Stimulated activated CD4-positive, alpha-beta T cell treated with anti-CD3 and anti-CD28 coated beads, Interleukin-15, amount 100 ng/mL, for 24 hours (primary cell): ENCODE results near the gene HEMGN.
"Not testable (repeated sequence)": the region's sequence is repeated elsewhere in the genome, so short reads cannot be mapped to it uniquely, and the experiment has no call there.

Experiments used
- DNase-seq: peaks from one replicate; pipeline ENCODE4 v3.0.0-alpha.2; 2020

Gene HEMGN

DNA sequence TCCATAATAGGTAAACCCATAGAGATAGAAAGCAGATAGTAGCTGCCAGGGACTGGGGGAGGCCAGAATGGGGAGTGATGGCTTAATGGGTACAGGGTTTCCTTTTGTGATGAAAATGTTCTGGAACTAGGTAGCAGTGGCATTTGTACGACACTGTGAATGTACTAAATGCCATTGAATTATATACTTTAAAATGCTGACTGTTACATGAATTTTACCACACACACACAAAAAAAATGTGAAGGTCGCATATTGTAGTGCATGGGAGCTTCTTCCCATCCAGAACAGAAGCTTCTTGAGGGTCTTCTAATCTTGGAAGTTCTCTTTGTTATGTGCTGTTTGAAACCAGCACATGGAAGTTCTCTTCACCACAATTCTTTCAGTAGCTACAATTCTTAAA is 25.3 kb upstream of the HEMGN start:
- DNase-seq = no peak

DNA sequence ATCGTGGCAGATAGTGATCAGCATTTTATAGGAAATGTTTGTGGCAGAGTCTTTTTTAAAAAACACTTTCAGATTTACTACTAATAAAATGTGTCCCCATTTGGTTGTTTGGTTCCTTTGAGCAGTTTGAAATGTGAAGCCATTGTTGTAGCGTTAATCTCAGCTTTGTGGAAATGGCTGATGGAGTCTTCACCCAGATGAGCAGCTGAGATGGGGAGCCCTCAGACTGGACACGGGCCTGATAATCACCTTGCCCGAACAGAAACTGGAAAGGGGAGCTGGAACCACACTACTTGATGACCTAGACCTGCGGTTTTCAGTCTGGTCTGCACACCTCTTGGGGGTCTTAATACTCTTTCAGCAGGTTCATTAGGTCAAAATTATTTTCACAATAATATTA is 24.6 kb upstream of the HEMGN start:
- no peak for DNase-seq

DNA sequence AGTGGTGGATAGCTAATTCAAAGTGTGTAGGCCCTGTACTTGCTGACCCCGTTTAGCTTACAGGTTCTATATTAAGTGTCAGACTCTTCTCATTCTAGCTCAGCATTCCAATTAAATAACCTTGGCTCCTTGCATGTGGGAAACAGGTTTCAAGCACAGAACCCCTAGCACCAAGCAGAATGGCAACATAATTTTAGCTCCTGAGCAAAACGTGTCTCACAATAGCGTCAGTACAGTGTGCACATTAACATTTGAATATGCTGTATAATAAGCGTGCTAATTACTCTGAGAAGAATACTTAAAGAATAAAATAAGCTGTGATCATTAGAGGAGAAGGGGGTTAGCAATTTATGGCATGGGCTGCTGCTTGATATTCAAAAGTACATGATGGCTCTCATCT is 24.2 kb upstream of the HEMGN start:
- no peak for DNase-seq

DNA sequence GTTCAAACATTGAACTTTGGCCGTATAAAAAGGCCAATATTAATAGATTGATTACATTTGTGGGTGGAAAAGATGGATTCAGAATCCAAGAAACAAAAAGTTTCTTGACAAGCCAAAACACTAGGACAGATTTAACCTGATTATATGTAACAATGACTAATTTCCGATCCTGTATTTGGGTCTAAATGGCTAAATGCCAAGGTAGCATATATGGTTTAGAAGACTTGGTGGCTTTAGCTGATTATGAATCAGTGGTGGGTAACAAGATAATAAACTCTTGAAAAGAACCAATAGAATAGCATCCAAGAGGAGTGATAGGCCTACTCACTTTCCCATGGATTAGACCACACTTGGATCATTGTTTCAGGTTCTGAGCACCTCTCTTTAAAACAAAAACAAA is 23.4 kb upstream of the HEMGN start:
- DNase-seq = no peak

DNA sequence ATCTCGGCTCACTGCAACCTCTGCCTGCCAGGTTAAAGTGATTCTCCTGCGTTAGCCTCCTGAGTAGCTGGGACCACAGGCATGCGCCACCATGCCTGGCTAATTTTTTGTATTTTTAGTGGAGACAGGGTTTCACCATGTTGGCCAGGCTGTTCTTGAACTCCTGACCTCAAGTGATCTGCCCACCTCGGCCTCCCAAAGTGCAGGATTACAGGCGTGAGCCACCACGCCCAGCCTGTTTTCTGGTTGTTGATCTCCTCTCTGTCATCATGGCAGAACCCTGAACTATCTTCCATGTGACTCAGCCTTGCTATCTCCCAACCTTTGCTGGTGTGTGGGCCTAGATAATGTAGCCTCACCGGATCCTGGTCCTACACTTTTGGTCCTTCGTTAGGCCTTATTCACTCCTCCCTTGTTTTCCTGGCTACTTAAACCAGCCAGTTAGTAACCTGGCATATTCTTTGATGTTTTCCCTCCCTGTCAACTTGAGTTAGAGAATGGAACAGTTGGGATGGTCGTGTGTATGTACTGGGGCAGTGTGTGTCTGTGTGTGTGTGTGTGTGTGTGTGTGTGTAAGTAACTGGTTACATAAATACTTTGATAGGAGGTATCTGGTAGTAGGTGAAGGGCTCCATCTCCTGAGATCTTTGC is 22.8 kb upstream of the HEMGN start:
- not testable (repeated sequence) for DNase-seq

DNA sequence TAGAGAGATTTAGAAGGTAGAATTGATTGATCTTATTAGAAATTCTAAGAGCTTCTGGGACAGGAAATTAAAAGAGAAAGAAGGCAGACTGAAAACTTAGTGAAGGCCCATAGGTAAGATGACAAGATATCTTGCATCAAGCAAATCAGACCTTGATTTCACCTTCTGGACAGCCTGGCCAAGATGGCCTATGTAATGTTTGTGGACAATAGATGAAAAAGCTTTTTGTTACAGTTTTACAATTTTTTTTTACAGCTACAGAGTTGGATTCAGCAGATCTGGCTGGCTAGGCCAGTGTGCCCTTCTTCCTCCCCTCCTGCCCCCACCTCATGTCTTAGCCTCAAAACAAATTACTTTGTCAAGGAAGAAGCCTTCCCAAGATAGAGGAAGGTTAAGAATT is 21.6 kb upstream of the HEMGN start:
- DNase-seq = no peak

DNA sequence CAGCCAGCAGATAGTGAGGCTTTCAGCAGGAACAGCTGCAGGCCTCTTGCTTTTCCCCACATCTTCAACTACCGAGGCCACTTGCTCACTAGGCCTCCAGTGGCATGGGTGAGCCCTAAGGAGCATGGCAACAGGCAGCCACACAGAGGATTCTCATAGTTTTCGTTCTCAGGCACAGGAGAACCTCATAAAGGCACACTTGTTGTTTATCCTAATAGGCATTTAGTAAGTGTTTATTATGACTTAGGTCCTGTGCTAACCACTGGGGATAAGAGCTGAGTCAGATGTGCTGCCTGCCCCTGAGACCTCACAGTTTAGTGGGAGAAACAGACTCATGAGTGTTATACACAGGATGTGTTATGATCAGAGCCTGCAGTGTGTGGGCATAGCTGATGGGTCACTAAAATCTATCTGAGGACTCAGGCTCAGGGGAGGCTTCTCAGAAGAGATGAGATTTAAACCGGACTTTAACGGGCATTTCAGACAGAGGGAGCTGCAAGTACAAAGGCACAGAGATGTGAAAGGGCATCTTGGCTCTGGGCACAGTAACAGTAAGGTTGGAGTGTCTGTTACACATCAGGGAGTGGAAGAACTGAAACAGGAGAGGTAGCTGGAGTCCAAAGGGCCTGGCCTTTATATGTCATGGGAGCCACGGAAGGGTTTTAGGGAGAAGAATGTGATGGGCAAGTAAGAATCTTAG is 21.0 kb upstream of the HEMGN start:
- no peak for DNase-seq

DNA sequence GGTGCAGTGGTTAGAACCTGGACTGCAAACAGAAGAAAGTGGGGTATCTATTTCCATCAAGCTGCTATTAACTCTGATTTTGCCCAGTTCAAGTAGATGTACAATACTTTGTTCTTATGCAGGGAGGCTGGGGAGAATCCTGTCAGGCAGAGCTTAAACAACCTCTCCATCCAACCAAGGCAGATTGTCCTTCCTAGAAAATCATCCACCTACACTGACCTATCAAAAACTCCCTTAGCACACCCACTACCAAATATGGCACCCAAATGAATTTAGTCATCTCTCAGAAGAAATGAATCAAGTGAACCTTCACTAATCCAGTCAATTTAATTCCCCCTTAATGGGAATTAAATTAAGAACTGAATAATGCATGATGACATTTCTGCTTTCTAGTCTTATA is 18.4 kb upstream of the HEMGN start:
- no peak for DNase-seq

DNA sequence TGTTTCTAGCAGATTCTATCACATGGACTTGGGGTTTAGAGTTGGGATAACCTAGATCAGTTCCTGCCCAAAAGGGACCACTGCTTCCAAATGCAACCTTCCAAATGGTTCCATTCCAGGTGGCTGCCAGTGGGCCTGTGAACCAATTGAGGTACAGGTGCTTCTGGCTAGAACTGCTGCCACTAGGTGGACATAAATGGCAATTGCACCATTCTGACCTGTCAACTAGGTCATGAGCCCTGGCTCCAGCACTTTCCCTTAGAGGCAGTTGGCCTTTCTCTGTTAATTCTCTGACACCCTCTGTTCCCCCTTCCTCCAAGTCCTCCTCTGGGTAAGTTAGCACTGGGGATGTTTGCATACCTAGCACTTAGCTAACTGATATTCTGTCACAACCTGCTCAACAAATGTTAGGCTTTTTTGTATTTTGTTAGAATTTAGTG is 16.6 kb upstream of the HEMGN start:
- peak; percentile 59 for DNase-seq

DNA sequence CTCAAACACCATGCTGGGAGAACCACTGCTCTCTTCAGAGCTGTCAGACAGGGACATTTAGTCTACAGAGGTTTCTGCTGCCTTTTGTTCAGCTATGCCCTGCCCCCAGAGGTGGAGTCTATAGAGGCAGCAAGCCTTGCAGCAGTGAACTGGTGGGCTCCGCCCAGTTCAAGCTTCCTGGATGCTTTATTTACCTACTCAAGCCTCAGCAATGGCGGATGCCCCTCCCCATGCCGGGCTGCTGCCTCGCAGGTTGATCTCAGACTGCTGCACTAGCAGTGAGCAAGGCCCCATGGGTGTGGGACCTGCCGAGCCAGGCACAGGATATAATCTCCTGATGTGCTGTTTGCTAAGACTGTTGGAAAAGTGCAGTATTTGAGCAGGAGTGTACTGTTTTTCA is 12.9 kb upstream of the HEMGN start:
- DNase-seq = not testable (repeated sequence)

DNA sequence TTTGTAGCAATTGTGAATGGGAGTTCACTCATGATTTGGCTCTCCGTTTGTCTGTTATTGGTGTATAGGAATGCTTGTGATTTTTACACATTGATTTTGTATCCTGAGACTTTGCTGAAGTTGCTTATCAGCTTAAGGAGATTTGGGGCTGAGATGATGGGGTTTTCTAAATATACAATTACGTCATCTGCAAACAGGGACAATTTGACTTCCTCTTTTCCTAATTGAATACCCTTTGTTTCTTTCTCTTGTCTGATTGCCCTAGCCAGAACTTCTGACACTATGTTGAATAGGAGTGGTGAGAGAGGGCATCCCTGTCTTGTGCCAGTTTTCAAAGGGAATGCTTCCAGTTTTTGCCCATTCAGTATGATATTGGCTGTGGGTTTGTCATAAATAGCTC is 9.1 kb upstream of the HEMGN start:
- DNase-seq = not testable (repeated sequence)

DNA sequence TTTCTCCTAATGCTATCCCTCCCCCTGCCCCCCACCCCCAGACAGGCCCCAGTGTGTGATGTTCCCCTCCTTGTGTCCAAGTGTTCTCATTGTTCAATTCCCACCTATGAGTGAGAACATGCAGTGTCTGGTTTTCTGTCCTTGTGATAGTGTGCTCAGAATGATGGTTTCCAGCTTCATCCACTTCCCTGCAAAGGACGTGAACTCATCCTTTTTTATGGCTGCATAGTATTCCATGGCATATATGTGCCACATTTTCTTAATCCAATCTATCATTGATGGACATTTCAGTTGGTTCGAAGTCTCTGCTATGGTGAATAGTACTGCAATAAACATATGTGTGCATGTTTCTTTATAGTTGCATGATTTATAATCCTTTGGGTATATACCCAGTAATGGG is 7.5 kb upstream of the HEMGN start:
- DNase-seq = not testable (repeated sequence)

DNA sequence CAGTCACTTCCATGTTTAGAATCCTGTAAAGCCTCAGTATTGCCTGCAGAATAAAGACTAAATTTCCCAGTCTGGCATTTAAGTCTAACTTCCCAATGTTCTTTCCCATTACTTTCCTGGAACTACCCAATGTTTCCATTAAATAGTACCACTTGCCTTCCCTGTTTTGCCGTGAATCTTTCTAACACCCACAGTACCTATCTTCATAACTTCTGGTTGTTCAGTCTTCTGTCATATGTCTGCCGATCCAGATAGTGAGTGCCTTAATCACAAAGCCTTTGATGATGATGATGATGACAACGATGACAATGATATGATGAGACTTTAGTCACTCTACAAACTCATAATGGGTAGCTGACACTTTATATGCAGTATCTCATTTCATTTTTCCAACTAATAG is 6.6 kb upstream of the HEMGN start:
- no peak for DNase-seq

DNA sequence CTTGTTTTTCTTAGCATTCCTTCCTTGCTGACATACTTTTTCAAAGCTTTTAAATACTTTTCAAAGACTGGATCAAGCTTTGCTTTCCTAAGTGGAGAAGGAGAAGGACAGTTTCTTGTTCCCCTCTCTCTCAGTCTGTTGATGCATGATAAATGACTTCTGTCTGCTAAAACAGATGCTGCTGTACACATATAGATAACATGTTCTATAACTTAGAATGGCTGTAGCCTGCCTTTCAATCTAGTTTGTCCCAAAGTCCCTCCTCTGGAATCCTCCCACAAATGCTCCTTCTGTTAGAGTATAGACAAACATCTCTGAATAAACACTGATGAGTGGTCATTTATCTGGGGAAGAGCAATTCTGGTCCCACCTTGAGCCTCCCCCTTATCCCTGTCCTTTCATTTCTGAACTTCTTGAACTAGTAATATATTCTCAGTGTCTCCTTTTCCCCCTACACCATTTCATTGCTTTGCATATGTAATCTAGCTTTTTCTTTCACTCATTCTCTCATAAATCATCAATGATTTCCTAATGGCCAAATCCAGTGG is 5.4 kb upstream of the HEMGN start:
- DNase-seq = no peak

DNA sequence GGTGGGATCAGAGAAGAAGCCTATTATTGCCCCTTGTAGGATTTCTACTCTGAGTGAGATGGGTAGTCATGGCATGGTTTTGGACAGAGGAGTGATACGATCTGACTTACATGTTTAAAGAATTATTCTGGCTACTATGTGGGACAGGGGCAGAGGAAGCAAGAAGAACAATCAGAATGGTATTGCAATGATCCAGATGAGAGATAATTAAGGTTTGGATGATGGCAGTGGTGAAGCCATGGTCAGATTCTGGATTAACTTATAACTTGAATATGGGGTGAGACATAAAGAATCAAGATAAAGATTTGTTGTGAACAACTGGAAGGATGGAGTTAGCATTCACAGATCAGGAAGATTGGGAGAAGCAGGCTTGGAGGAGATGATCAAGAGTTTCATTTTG is 3.4 kb upstream of the HEMGN start:
- DNase-seq = no peak

DNA sequence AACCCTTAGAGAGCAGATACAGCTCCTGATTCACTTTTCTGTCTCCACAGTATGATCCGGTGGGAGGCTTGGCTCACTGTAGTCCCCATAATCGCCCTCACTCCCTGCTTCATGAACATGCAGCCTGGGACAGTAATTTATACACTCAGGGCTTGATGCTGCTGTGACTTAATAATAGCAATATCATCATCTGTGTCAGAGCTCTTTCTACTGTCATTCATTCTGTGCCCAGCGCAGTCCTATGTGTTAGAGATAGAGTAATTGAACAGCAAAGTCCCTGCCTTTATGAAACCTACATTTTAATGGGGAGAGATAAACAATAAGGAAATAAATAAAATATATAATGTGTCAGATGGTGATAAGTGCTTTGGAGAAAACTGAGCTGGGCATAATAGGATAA is 2.8 kb upstream of the HEMGN start:
- no peak for DNase-seq

DNA sequence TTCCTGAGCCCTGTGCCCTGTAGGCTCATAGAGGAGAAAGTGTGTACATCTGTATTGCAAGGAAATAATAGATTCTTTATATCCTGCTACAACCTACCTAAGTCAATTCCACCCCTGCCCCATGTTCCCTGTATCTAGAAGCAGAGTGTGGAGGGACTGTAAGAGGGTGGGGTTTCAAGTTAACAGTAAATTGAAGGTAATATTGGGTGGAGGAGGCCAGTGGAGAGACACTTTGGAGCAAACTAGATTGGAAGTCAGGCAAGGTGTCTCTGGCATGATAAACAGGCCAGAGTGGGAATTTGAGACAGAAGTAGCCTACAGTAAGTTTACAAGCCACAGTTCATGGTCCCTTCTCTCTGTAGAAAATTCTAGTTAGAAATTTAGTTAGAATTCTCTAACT is 2.3 kb upstream of the HEMGN start:
- DNase-seq = no peak

DNA sequence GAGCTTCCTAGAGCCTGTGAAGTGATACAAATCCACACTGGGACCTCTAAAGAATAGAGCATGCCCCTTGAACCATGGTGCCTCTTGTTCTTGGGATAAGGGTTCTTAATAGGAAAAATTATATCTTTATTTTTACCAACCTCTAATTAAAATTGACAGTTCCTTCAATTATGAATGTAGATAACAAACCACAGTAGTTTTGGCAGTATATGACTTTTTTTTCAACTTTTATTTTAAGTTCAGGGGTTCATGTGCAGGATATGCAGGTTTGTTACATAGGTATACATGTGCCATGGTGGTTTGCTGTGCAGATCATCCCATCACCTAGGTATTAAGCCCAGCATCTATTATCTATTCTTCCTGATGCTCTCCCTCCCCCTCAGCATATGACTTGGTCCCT is 974 bp downstream of the HEMGN start:
- DNase-seq = no peak

DNA sequence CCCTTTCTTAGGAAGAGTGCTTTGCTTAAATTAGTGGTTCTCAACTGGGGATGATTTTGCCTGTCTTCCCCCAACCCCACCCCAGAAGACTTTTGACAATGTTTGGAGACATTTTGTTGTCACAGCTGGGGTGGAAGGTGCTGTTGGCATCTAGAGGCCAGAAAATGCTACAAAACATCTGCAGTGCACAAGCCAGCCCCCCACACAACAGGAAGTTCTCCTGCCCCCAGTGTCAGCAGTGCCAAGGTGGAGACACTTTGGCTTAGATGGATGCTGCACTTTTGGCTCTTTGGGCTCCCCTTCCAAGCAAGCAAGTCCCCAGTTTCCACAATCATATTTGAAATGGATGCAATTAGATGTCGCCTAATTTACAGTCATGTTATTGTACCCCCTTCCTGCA is 2.7 kb downstream of the HEMGN start:
- DNase-seq = no peak

DNA sequence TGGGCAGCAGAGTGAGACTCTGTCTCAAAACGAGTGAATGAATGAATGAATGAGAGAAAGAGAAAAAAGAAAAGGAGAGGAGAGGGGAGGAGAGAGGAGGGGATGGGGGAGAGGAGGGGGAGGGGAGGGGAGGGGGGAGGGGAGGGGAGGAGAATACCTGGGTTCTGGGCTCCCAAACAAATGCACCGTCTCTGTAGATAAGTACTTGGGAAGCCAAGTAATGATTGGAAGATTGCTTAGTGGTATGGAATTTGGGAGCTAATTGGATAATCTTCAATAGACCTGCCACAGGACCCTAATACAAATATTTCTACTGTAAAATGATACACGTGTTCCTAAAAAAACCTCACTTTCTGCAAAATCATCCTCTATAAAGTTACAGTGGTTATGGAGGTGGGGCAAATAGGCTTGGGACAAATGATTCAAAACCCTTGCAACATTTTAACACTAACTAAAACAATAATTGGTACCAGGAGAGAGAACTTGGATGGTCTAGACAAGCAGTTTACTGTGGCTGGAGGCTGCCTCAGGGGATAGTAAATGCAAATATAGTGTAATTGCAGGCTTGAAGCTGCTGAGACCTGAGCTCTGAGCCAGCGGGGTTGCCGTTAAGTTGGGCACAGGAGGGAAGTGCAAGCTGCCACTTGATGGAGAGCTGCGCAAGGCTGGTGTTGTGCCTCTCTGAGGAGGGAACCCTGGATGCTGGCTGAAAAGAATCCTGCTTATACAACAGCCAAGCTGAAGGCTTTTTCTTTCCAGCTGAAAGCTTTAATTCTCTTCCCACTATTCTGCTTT is 3.5 kb downstream of the HEMGN start:
- no peak for DNase-seq

DNA sequence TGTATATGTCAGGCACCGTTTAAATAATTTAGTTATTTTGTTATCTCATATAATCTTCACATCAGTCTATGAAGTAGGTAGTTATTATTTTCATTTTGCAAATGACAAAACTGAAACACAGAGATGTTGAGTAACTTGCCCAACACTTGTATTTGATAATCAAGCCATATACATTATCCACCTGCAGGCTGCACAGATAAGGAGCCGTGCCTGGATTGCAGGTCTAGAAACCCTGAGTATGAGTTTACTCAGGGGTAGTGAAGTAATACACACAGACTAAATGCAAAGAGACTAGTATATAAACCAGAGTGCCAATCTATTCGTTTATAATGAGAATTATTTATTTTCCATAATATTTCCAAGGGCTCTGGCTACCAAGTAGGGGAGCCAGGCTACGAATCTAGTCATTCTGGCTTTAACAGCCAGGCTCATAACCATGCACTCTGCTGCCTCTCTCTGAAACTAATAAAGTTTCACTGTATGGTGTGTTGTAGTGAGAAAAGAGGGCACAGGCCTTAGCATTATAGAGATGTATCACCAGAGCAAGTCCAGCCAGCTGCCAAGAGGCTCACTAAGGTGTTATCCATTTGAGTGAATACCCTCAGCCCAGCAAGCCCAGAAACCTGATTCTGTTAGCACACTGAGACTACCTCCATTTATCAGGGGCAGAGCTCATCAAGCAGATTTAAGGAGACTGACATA is 4.5 kb downstream of the HEMGN start:
- DNase-seq = no peak

DNA sequence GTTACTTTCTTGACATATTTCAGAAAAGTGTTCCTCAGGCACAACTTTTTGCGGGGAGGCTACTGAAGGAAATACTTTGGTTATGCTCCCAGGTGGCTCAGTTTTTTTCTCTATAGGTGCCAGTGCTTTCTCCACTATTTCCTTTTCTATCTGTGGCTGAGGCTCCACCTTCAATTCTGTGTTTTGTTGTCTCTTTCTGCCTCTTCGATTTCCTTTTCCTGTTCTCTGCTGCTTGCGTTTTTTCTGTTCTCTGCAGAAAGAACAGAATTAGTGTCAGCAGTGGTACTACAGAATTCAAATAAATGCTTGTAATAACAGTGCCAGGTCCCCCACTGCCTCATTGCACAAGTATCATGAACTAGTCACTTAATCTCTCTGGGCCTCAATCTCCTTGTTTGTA is 7.0 kb downstream of the HEMGN start:
- no peak for DNase-seq

DNA sequence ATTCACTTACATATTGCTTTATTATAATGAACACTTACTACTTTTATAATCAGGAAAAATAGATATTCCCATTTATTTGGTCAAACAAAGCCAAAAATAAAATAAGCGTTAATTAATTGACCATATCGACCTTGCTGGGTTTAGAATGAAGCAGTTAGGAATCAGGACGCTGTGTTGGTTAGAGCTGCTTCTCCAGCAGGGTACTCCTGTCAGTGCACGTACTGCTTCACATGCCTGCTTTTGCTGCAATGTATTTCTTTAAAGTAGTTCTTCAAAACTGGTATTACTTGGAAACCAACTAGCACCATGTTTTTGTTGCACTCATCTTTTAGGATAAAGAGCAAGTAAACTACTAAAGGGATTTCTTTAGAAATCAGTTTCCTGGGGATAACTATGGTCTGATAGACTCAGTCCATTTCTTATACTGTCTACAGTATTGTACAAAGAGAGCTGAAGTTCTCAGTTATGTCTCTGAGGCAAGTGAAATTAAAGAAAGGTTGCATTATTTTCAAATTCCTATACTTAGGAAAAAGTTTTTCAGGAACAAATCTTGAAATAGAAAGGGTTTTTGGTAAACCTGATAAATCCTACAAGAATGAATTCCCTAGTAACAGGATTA is 8.9 kb downstream of the HEMGN start:
- no peak for DNase-seq
